Measurements from ENCODE around the gene SBF2. TPM values are rescaled to one million over a fixed set of nuclear protein-coding genes. Genes with fewer than 3 reads are reported as not detected.

SBF2 gene
- polyA plus RNA-seq, 1 donor (not counting 4 experiments of a cell fraction or from before 2014, with no cell fraction given), result 24.5 TPM

DNA sequence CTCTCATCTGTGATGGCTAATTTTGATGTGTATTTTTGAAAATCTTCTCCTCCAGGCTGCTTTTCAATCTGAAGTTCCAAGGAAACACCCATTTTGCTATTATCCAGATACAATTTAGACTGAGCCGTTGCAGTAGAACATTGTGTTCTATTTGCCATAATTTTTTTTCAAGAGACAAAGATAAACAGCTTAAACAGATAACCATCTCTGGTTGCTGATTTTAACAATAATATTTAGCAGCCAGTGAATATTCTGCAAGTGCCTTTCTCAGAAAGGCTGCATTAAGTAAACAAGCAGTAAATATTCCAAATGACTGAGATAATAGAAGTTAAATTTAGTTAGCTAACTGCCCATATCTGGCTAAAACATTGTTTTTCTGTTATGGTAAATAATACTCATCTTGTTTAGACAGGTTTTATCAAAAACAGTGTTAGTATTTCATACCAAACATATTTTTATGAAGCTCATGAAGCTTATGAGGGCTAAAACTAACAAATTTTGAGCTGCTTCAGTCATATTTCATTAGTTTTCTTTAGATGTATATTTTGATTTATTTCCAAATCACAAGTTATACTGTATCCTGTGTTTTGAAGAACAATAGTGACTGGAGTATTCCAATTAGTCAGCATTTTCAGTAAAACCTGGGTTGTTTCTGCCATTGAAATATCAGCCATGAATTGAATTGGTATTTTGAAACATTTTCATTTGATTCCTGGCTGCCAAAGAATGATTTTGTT, 206.7 kb downstream of the SBF2 start:
- Histone ChIP-seq H3K27ac (ENCODE audit: control insufficient read depth, insufficient read depth, low read length) (no peak overlapping the region), H4K20me1 (ENCODE audit: control insufficient read depth, extremely low read depth, insufficient read depth, low read length) (no peaks in the 10 kb centered on the region), H3K4me2 (ENCODE audit: control insufficient read depth, extremely low read depth, insufficient read depth, low read depth, low read length) (no peak overlapping the region), H3K36me3 (ENCODE audit: control insufficient read depth in 2 of 2, extremely low read depth in 1 of 2, insufficient read depth in 2 of 2, low read length in 2 of 2) (no peaks in the 10 kb centered on the region), H3K79me2 (ENCODE audit: control insufficient read depth, insufficient read depth, low read length) (peaks cover 2% of the 10 kb centered on the region), H2AFZ (ENCODE audit: control insufficient read depth, low read length) (no peak overlapping the region), H3K9me3 (ENCODE audit: control insufficient read depth, low read depth, low read length) (no peaks in the 10 kb centered on the region), H3K4me1 (ENCODE audit: control insufficient read depth, extremely low read depth, insufficient read depth, low read length) (no peaks in the 10 kb centered on the region), H3K4me3 (ENCODE audit: control insufficient read depth in 2 of 3, extremely low read depth in 1 of 3, insufficient read depth in 2 of 3, low read depth in 1 of 3, low read length in 3 of 3) (no peak overlapping the region), H3K9me1 (ENCODE audit: control insufficient read depth, extremely low read depth, insufficient read depth, low read length) (no peaks in the 10 kb centered on the region), H3K27me3 (ENCODE audit: control insufficient read depth, extremely low read depth, insufficient read depth, low read length) (no peaks in the 10 kb centered on the region), H3K9ac (ENCODE audit: control insufficient read depth, extremely low read depth, insufficient read depth, low read length) (no peak overlapping the region)
- dilution Hi-C loops (cut with MboI; ENCODE audit: extremely low pct_ligation_motif_present, low sequenced_read_pairs), result no loop called here
- FAIRE-seq (no peak), DNase-seq (ENCODE audit: low read depth, low spot score) (no peak)
- TF ChIP-seq EZH2 (IDR thresholded peaks at IDR 0.05; ENCODE audit: low read length), result no peak
- no peak for TF ChIP-seq CTCF (optimal IDR thresholded peaks at IDR 0.05 in 1 of 3, IDR thresholded peaks at IDR 0.05 in 1 of 3, conservative IDR thresholded peaks at IDR 0.05 in 1 of 3; ENCODE audit: extremely low read depth in 1 of 3, insufficient read depth in 2 of 3, low read length in 3 of 3)

DNA sequence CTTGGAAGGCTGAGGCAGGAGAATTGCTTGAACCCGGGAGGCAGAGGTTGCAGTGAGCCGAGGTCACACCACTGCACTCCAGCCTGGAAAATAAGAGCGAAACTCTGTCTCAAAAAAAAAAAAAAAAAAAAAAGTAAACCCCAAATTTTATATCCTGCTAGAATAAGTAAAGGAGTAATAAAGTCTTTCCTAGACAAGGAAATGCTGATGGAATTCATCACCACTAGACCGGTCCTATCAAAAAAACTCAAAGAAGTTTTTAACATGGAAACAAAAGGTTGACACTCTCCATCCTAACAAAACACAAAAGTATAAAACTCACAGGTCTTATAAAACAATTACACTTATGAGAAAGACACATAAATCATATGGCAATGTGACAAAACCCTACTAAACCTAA, 213.9 kb downstream of the SBF2 start:
- H3K4me1 ChIP-seq (ENCODE audit: control insufficient read depth, extremely low read depth, insufficient read depth, low read length), result no peaks in the 10 kb centered on the region
- TF ChIP-seq EZH2 (IDR thresholded peaks at IDR 0.05; ENCODE audit: low read length) (no peak), CTCF (optimal IDR thresholded peaks at IDR 0.05 in 1 of 3, IDR thresholded peaks at IDR 0.05 in 1 of 3, conservative IDR thresholded peaks at IDR 0.05 in 1 of 3; ENCODE audit: extremely low read depth in 1 of 3, insufficient read depth in 2 of 3, low read length in 3 of 3) (no peak)
- no peaks in the 10 kb centered on the region for H3K9me1 ChIP-seq (ENCODE audit: control insufficient read depth, extremely low read depth, insufficient read depth, low read length)
- no peak for DNase-seq (ENCODE audit: low read depth, low spot score)
- no peak overlapping the region for H3K27ac ChIP-seq (ENCODE audit: control insufficient read depth, insufficient read depth, low read length)
- H3K9me3 ChIP-seq (ENCODE audit: control insufficient read depth, low read depth, low read length), result no peaks in the 10 kb centered on the region
- no peak overlapping the region for H2AFZ ChIP-seq (ENCODE audit: control insufficient read depth, low read length)
- H3K79me2 ChIP-seq (ENCODE audit: control insufficient read depth, insufficient read depth, low read length), result peaks cover 6% of the 10 kb centered on the region
- H3K9ac ChIP-seq (ENCODE audit: control insufficient read depth, extremely low read depth, insufficient read depth, low read length), result no peak overlapping the region
- no peaks in the 10 kb centered on the region for H4K20me1 ChIP-seq (ENCODE audit: control insufficient read depth, extremely low read depth, insufficient read depth, low read length)
- no peaks in the 10 kb centered on the region for H3K27me3 ChIP-seq (ENCODE audit: control insufficient read depth, extremely low read depth, insufficient read depth, low read length)
- dilution Hi-C loops (cut with MboI; ENCODE audit: extremely low pct_ligation_motif_present, low sequenced_read_pairs), result no loop called here
- no peak for FAIRE-seq
- no peaks in the 10 kb centered on the region for H3K36me3 ChIP-seq (ENCODE audit: control insufficient read depth in 2 of 2, extremely low read depth in 1 of 2, insufficient read depth in 2 of 2, low read length in 2 of 2)
- no peak overlapping the region for H3K4me2 ChIP-seq (ENCODE audit: control insufficient read depth, extremely low read depth, insufficient read depth, low read depth, low read length)
- no peak overlapping the region for H3K4me3 ChIP-seq (ENCODE audit: control insufficient read depth in 2 of 3, extremely low read depth in 1 of 3, insufficient read depth in 2 of 3, low read depth in 1 of 3, low read length in 3 of 3)

All from keratinocyte (primary cell).